Loucy (cell line): Measurements from ENCODE around the gene MRPS14.

ENCODE experiments used
- CTCF ChIP-seq: fragments of 200-600 bp; sonication (generic); conservative IDR thresholded peaks from 2 replicates; pipeline ENCODE4 v1.5.1; 2014; ENCODE audit warnings: mild to moderate bottlenecking, antibody characterized with exemption, low read length
- EZH2phosphoT487 ChIP-seq: fragments of 200-600 bp; IDR thresholded peaks from 2 replicates; pipeline ENCODE4 v1.6.1; 2018; ENCODE audit warnings: antibody characterized with exemption, mild to moderate bottlenecking, moderate library complexity, borderline replicate concordance

- TF ChIP-seq CTCF = no peak
- TF ChIP-seq EZH2phosphoT487 = no peak
Measured at GRCh38 chr1:175033953-175034352, 10.7 kb upstream of the MRPS14 start.
